IPS DF 6.9 (cell line): ENCODE results near the gene CD3G.
"Not testable (repeated sequence)": the region's sequence is repeated elsewhere in the genome, so short reads cannot be mapped to it uniquely, and the experiment has no call there.

ENCODE experiments used
- DNase-seq: peaks from one replicate; pipeline ENCODE4 v3.0.0-alpha.2; 2013; ENCODE audit warnings: low read depth, low spot score
- H3K27ac ChIP-seq: one replicate; pipeline ENCODE4 v1.5.1; 2013; ENCODE audit warnings: low read length, control low read depth
- H3K27me3 ChIP-seq: 2 replicates; pipeline ENCODE4 v1.6.1; 2013; ENCODE audit warnings: mild to moderate bottlenecking, low read length; ENCODE audit not compliant: control insufficient read depth, insufficient read depth
- H3K36me3 ChIP-seq: 2 replicates; pipeline ENCODE4 v1.6.1; 2013; ENCODE audit warnings: low read length; ENCODE audit not compliant: control insufficient read depth, insufficient read depth
- H3K4me1 ChIP-seq: 2 replicates; pipeline ENCODE4 v1.6.1; 2013; ENCODE audit warnings: low read length; ENCODE audit not compliant: control insufficient read depth, insufficient read depth
- H3K4me3 ChIP-seq: 2 replicates; pipeline ENCODE4 v1.5.1; 2013; ENCODE audit warnings: mild to moderate bottlenecking, low read length
- H3K9me3 ChIP-seq: 2 replicates; pipeline ENCODE4 v1.6.1; 2013; ENCODE audit warnings: low read length, inconsistent platforms; ENCODE audit not compliant: control insufficient read depth, insufficient read depth
- WGBS: extraction: QIAGEN DNeasy Blood & Tissue Kit; methylation state at CpG from one replicate; pipeline ENCODE4 v1.1.7; 2013; ENCODE audit warnings: mixed read lengths, missing lambda C conversion rate; ENCODE audit not compliant: insufficient read length, insufficient coverage; 5-methylcytosine and 5-hydroxymethylcytosine counted together

The CD3G gene

GRCh38 chr11:118401880-118402590, 57.9 kb downstream of the CD3G start:
- H3K4me3 ChIP-seq = peak overlapping the region; percentile 79
- H3K9me3 ChIP-seq = no peaks in the 10 kb centered on the region
- peaks cover 5% of the 10 kb centered on the region; the same call in 1 of the 2 replicates for H3K36me3 ChIP-seq
- no peak overlapping the region for H3K27ac ChIP-seq
- no peaks in the 10 kb centered on the region for H3K4me1 ChIP-seq
- H3K27me3 ChIP-seq = no peaks in the 10 kb centered on the region
- no peak for DNase-seq
- WGBS = no CpG with 5 or more reads among the region's 22 CpGs

GRCh38 chr11:118402594-118402993, 58.5 kb downstream of the CD3G start:
- no CpG with 5 or more reads among the region's 7 CpGs for WGBS
- not testable (repeated sequence) for H3K4me3 ChIP-seq, H3K9me3 ChIP-seq, H3K27ac ChIP-seq, H3K27me3 ChIP-seq, H3K4me1 ChIP-seq, DNase-seq, H3K36me3 ChIP-seq
